CD14-positive monocyte (primary cell): ENCODE results near the gene BRSK2. TPM values are rescaled to one million over a fixed set of nuclear protein-coding genes. Genes with fewer than 3 reads are reported as not detected.

Experiments used
- DNase-seq, 3 donors: peaks; one replicate each; pipeline ENCODE4 v3.0.0-alpha.2; 2011 to 2022
- H2AFZ ChIP-seq: 2 replicates; pipeline ENCODE4 v1.6.0; 2012; ENCODE audit warnings: mild to moderate bottlenecking, low read depth, low read length, inconsistent platforms; ENCODE audit not compliant: insufficient read depth, poor library complexity, severe bottlenecking
- H3K27ac ChIP-seq, 2 donors: 1 replicate in 1 of 2; 2 replicates in 1 of 2; pipeline ENCODE4 v1.5.1; 2012 to 2013; ENCODE audit warnings: low read length in 2 of 2, control low read depth in 1 of 2, inconsistent platforms in 1 of 2, low read depth in 1 of 2, mild to moderate bottlenecking in 1 of 2
- H3K27me3 ChIP-seq, 2 donors: one replicate each; pipeline versions ENCODE4 v1.6.0 to v1.6.1; 2011 to 2013; ENCODE audit warnings: low read length in 2 of 2; ENCODE audit not compliant: control insufficient read depth in 2 of 2, insufficient read depth in 2 of 2
- H3K36me3 ChIP-seq, 2 donors: replicated peaks in 1 of 2; 1 replicate in 1 of 2; 2 replicates in 1 of 2; pipeline versions ENCODE4 v1.5.1 to v1.6.1; 2012 to 2013; ENCODE audit warnings: low read length in 2 of 2, control low read depth in 1 of 2, inconsistent platforms in 1 of 2, mild to moderate bottlenecking in 1 of 2; ENCODE audit not compliant: insufficient read depth in 2 of 2, control insufficient read depth in 1 of 2
- H3K4me1 ChIP-seq, 2 donors: 1 replicate in 1 of 2; 2 replicates in 1 of 2; pipeline versions ENCODE4 v1.5.1 to v1.6.1; 2012 to 2013; ENCODE audit warnings: low read length in 2 of 2, control low read depth in 1 of 2, inconsistent platforms in 1 of 2, mild to moderate bottlenecking in 1 of 2, moderate library complexity in 1 of 2; ENCODE audit not compliant: insufficient read depth in 2 of 2, control insufficient read depth in 1 of 2
- H3K4me2 ChIP-seq: replicated peaks from 2 replicates; pipeline ENCODE3; 2012; ENCODE audit warnings: low read length, moderate library complexity, mild to moderate bottlenecking; ENCODE audit not compliant: poor library complexity, severe bottlenecking; ENCODE audit errors: extremely low read depth
- H3K4me3 ChIP-seq, 3 experiments: fragments of 200-600 bp in 1 of 3; sonication (generic) in 1 of 3; replicated peaks in 1 of 3; 1 replicate in 2 of 3; 2 replicates in 1 of 3; pipeline ENCODE4 v1.5.1; 2011 to 2013; ENCODE audit warnings: low read length in 3 of 3, mild to moderate bottlenecking in 3 of 3, control low read depth in 2 of 3, low read depth in 2 of 3, inconsistent platforms in 1 of 3, moderate library complexity in 1 of 3
- H3K79me2 ChIP-seq: 2 replicates; pipeline ENCODE4 v1.6.0; 2012; ENCODE audit warnings: mild to moderate bottlenecking, control low read depth, inconsistent platforms, low read length, moderate library complexity; ENCODE audit not compliant: insufficient read depth
- H3K9ac ChIP-seq: 2 replicates; pipeline ENCODE4 v1.6.0; 2017; ENCODE audit warnings: low read length, mild to moderate bottlenecking; ENCODE audit not compliant: insufficient read depth, poor library complexity, severe bottlenecking
- H3K9me3 ChIP-seq, 2 donors: replicated peaks in 1 of 2; 1 replicate in 1 of 2; 2 replicates in 1 of 2; pipeline versions ENCODE4 v1.5.1 to v1.6.1; 2012 to 2013; ENCODE audit warnings: low read length in 2 of 2, control low read depth in 1 of 2; ENCODE audit not compliant: control insufficient read depth in 1 of 2, insufficient read depth in 1 of 2
- H4K20me1 ChIP-seq: 2 replicates; pipeline ENCODE4 v1.6.0; 2012; ENCODE audit warnings: mild to moderate bottlenecking, low read length, control low read depth, moderate library complexity; ENCODE audit not compliant: insufficient read depth
- H3K27ac Mint-ChIP-seq, 7 donors: one replicate each; pipeline ENCODE4 v1.8.0; 2020; ENCODE audit warnings: mild to moderate bottlenecking in 7 of 7, mixed read lengths in 7 of 7, moderate library complexity in 6 of 7, inconsistent platforms in 2 of 7
- H3K27me3 Mint-ChIP-seq, 3 donors: one replicate each; pipeline ENCODE4 v1.8.0; 2021 to 2022; ENCODE audit warnings: low read depth in 3 of 3, mild to moderate bottlenecking in 3 of 3, mixed read lengths in 3 of 3, moderate library complexity in 3 of 3, inconsistent platforms in 1 of 3
- H3K36me3 Mint-ChIP-seq, 2 donors: one replicate each; pipeline ENCODE4 v1.8.0; 2020; ENCODE audit warnings: mixed read lengths in 2 of 2, inconsistent platforms in 1 of 2, mild to moderate bottlenecking in 1 of 2
- H3K4me1 Mint-ChIP-seq: one replicate; pipeline ENCODE4 v1.8.0; 2020; ENCODE audit warnings: mild to moderate bottlenecking, mixed read lengths
- H3K4me3 Mint-ChIP-seq, 2 donors: one replicate each; pipeline ENCODE4 v1.8.0; 2020; ENCODE audit warnings: mild to moderate bottlenecking in 2 of 2, mixed read lengths in 2 of 2, moderate library complexity in 1 of 2
- H3K9me3 Mint-ChIP-seq, 7 donors: one replicate each; pipeline ENCODE4 v1.8.0; 2020 to 2022; ENCODE audit warnings: mixed read lengths in 7 of 7, mild to moderate bottlenecking in 6 of 7, moderate library complexity in 6 of 7, inconsistent platforms in 2 of 7
- CTCF ChIP-seq: fragments of 200-600 bp; IDR thresholded peaks from one replicate; pipeline ENCODE4 v1.8.0; 2022; ENCODE audit warnings: antibody characterized with exemption, mild to moderate bottlenecking
- WGBS: methylation state at CpG from one replicate; pipeline ENCODE4 v1.1.5; 2013; ENCODE audit warnings: missing lambda C conversion rate; ENCODE audit not compliant: insufficient coverage; 5-methylcytosine and 5-hydroxymethylcytosine counted together
- intact Hi-C, 2 donors: fragments of 100-400 bp; cut with micrococcal nuclease; formaldehyde crosslinking; loops; one replicate each; pipeline versions ENCODE4 v1.15.0 to v1.15.1; 2023
- polyA plus RNA-seq, 3 donors: library from polyadenylated mRNA; depleted of rRNA in 1 of 3; unstranded in 2 of 3; stranded (reverse) in 1 of 3; fragments of 300-500 nt in 2 of 3; fragments of >200 nt in 1 of 3; fragmentation: Illumina TruSeq in 2 of 3; gene quantifications; 1 replicate in 2 of 3; 2 replicates in 1 of 3; pipeline ENCODE4 v1.2.3, GENCODE V29; 2012 to 2021

Gene BRSK2
- polyA plus RNA-seq, 3 donors = 0.13 TPM; not detected in 2

GRCh38 chr11:1490651-1491050, 100.9 kb downstream of the BRSK2 start:
- 94% methylated on average over 2 of the region's 7 CpGs for WGBS
- no peaks in the 10 kb centered on the region for H3K36me3 ChIP-seq
- H3K27ac ChIP-seq = no peak overlapping the region
- H3K9me3 ChIP-seq = no peaks in the 10 kb centered on the region
- no peak overlapping the region for H3K27ac Mint-ChIP-seq
- peaks cover 100% of the 10 kb centered on the region for H4K20me1 ChIP-seq
- H3K36me3 Mint-ChIP-seq = no peaks in the 10 kb centered on the region
- no peaks in the 10 kb centered on the region for H3K27me3 ChIP-seq
- peaks cover 87% of the 10 kb centered on the region for H3K79me2 ChIP-seq
- H3K4me3 ChIP-seq = no peak overlapping the region
- peaks cover 5 to 9% of the 10 kb centered on the region in 2 donors for H3K4me1 ChIP-seq
- no peak for TF ChIP-seq CTCF
- intact Hi-C loops = no loop called here
- no peaks in the 10 kb centered on the region for H3K9me3 Mint-ChIP-seq
- H3K4me1 Mint-ChIP-seq = peaks cover 15% of the 10 kb centered on the region
- no peak overlapping the region for H2AFZ ChIP-seq
- H3K4me2 ChIP-seq = no peak overlapping the region
- no peak overlapping the region for H3K4me3 Mint-ChIP-seq
- H3K27me3 Mint-ChIP-seq = peaks cover 0 to 2% (median 0%) of the 10 kb centered on the region in 3 donors
- DNase-seq = no peak
- no peak overlapping the region for H3K9ac ChIP-seq

- Histone ChIP-seq H3K9me3 (no peaks in the 10 kb centered on the region), H3K4me1 (peaks cover 5 to 9% of the 10 kb centered on the region in 2 donors), H4K20me1 (peaks cover 100% of the 10 kb centered on the region), H3K36me3 (no peaks in the 10 kb centered on the region), H3K9ac (no peak overlapping the region), H3K4me3 (no peak overlapping the region), H3K27me3 (no peaks in the 10 kb centered on the region), H2AFZ (no peak overlapping the region), H3K4me2 (no peak overlapping the region), H3K27ac (no peak overlapping the region), H3K79me2 (peaks cover 87% of the 10 kb centered on the region)
- Mint-ChIP-seq H3K4me1 (peaks cover 15% of the 10 kb centered on the region), H3K36me3 (no peaks in the 10 kb centered on the region), H3K9me3 (peaks cover 0 to 5% (median 0%) of the 10 kb centered on the region in 7 donors), H3K27ac (no peak overlapping the region), H3K27me3 (peaks cover 0 to 2% (median 0%) of the 10 kb centered on the region in 3 donors), H3K4me3 (no peak overlapping the region)
- 94% methylated on average over 9 of the region's 12 CpGs for WGBS
- DNase-seq = no peak
- intact Hi-C loops = no loop called here
- no peak for TF ChIP-seq CTCF
Observed at GRCh38 chr11:1491379-1491778, 101.6 kb downstream of the BRSK2 start.
